GM19023 (cell line): ENCODE results near the gene MUSK.
"Not testable (repeated sequence)": the region's sequence is repeated elsewhere in the genome, so short reads cannot be mapped to it uniquely, and the experiment has no call there.

Experiments used
- ATAC-seq: cut with Tn5 transposase; IDR thresholded peaks from one replicate; pipeline ENCODE4 v1.9.1; 2021; ENCODE audit warnings: mild to moderate bottlenecking, moderate library complexity; ENCODE audit not compliant: unreplicated experiment

MUSK gene

GRCh38 chr9:110691002-110691549 lies 22.5 kb downstream of the MUSK start:
- no peak for ATAC-seq

GRCh38 chr9:110695846-110696245 lies 27.3 kb downstream of the MUSK start:
- not testable (repeated sequence) for ATAC-seq

DNA sequence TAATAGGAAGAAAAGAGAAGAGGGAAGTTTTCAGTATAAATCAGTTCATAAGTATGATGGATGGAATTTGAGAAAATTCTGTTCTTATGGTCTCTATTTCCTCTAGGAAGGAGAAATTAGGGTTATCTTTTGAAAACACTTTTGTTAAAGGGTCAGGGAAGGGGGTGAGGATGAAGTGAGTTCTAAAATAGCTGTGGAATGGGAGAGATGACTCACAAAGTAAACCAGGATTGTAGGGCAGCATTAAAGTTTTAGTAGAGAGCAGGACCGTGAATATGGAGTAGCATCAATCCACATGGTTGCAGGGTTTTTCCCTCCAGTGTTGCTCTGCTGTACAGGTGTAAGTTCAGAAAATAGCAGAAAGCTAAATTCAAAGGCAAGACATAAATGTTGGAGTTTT lies 32.4 kb downstream of the MUSK start:
- no peak for ATAC-seq

- ATAC-seq, result no peak
Observed at GRCh38 chr9:110703669-110704068, 35.1 kb downstream of the MUSK start.

DNA sequence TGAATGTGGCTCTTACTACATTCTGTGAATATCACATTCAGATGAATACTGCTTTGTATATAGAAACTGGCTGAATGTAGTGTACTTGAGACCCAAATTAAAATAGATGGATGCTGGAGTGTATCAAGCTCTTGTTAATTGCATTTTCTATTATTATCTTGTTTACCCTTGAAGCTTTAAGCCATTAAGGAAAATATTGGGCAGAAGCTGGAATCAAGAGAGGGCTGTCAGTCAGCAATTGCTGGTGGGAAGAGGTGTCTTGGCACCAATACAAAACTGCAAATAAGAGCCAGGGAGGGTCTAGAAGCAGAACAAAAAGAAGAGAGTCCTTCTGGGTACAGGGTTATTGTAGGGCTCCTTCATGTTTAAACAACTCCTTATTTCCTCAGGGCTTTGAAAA lies 38.8 kb downstream of the MUSK start:
- ATAC-seq, result no peak

DNA sequence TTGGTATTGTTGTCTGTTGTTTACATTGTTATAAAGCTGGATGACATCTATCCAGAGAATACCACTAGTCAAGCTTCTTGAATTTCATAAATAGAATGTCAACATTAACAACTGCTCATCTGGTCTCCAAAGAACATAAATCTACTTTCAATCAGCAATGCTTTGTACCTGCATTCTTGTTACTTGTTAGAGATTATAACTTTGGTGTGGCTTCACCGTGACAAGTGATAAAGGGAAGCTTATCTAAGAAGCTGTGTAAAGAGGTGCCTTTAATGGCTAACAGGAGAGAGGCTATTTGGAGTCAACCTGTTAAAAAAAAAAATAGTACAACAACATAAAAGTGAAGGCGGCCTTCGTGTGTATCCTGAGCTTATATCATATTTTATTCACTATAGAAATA lies 41.8 kb downstream of the MUSK start:
- no peak for ATAC-seq

- no peak for ATAC-seq
Observed at GRCh38 chr9:110712955-110713354, 44.4 kb downstream of the MUSK start.

DNA sequence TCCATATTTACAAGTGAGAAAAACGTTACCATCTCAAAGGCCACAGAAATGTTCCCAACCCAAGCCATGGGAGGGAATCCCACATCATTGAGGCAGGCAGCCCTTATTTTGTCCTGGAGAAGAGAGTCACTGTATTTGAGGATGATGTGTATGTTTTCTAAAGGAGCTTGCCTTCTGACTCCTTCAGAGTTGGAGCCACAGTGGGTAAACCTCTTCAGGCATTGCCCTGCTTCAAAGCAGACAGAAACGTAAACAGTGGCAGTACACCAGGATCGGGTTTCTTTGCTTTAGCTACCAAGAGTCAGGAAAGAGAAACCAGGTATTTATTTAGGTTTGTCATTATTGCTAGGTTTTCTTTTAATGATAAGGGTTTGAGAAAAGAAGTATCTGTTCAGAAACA lies 45.7 kb downstream of the MUSK start:
- no peak for ATAC-seq

DNA sequence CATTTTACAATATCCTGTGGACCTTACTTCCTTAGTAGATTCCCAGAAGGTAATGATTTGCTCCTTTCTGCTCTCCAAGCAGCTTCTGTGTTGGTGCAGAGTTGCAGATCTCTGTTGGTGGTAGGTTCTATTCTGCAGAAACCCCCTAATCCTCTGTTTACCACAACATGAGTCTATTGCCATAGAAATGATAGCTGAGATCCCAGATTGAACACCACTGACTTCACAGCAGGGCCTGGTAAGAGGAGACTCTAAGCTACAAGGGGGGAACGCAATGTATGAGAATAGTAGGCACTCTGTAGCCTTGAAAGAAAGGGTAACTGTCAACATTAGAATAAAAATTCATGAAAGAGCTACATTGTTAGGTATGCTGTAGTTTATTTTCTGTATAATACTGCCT lies 59.5 kb downstream of the MUSK start:
- no peak for ATAC-seq

GRCh38 chr9:110729641-110730040 lies 61.0 kb downstream of the MUSK start:
- ATAC-seq, result no peak

DNA sequence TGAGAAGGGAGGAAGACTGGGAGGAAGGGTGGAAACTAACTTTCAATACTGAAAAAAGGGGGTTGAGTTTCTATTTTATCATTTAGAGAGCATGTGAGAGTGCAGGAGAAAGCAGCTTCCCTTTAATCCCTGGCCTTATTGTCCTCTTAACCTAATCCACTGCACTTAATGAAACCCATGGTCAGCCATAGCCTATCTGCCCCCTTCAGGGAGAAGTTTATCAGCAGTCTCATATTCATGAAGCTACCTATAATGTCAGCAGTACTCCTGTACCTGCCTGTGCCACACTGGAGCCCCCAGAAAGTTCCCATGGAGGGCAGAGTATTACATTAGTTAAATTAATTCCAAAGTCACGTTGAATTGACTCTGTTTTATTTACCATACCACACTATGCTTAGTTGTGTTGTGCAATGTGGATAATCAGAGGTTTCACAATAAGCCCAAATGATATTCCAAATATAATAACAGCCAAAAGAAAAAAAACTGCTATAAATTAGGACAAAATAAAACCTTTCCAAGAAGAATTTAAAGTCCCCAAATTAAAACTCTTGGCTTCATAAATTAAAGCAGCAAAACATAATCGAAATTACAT lies 62.9 kb downstream of the MUSK start:
- ATAC-seq, result no peak

DNA sequence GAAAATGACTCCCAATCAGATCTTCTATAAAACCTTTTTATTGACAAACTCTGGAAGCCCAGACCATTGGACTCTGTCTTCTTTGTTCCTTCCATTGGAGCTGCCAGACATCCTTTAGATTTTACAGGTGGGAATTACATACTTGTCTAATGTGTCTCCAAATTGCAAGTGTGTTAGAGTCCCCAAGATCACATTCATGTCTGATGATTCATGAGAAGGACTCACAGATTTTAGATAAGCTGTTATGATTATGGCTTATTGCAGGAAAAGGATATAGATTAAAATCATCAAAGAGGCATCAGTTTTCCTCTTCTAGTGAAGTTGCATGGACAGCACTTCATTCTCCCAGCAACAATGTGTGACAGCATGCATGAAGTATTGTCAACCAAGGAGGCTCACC lies 70.4 kb downstream of the MUSK start:
- ATAC-seq, result no peak

GRCh38 chr9:110742741-110743371 lies 74.3 kb downstream of the MUSK start:
- no peak for ATAC-seq

- no peak for ATAC-seq
Observed at GRCh38 chr9:110744715-110745384, 76.3 kb downstream of the MUSK start.

DNA sequence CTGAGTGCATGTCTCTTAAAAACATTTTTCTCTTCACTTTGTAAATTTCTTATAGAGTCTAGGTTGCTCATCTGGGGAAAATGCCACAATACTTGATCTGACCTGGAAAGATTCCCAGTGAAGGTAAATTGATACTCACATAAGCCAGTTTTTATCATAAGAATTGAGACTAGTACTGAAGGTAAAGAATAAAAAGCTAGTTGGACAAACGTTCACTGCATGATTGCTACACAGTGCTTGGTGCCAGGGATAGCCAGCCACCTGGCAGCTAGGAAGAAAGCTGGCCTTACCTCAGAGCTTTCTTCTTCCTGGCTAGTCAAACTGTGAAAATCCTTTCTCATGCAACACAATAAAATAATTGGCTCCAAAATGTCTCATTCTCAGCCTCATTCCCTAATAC lies 77.1 kb downstream of the MUSK start:
- ATAC-seq, result no peak

DNA sequence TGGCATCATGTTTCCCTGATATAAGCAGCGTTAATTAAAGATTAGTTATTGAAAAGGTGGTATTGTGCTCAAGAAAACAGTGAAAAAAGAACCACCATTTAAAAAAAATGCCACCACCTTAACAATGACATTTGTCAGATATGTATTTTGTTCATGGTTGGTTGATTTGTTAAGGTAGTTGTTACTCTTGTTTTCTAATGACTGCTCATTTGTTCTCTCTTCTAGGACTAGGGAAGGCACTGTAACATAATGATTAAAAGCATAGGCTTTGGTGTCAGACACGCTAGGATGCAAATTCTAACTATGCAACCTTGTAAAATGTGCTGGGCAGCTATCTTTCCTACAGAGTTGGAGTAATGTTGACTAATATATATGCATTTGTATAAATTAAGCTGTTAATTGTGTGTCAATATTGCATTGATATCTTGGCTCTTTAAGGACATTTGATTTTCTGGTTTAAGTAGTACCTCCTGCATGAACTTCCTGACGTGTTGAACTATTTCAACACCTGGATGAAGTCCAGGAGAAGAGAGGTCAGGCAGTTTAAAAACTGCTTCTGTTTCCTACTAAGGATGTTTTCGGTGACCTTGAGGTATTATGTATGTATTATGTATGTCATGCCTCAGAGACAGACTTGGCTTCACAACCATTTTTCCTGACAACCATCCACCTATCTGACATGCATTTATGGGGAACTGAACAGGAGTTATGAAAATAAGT lies 77.8 kb downstream of the MUSK start:
- ATAC-seq, result no peak

DNA sequence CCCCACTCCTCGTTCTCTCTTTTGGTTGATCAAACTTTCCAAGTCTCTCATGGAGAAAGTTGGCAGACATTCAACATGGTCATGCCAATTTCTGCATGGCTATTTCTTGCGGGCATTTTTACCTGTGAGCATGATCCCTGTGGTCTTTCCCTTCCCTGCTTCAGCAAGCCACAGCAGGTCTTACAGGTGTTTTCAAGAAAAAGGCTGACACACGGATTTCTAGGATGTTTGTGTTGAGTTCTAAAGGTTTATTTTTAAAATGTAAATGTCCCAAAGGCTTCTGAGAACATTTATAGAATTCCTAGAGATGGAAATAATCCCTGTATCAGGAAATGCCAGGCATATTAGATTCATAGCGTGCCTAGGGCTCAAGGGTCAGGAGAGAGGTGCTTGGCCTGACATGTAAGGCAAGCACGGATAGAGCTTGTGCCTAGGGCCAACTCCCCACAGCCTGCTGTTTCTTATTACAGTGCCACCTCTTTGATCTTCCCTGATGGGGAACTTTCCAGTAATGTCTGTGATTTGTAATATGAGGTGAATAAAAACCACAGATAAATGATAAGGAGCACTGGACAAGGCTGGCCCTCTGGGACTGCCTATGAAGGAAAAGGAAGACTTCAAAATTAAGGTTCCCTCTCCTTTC lies 79.8 kb downstream of the MUSK start:
- no peak for ATAC-seq

- no peak for ATAC-seq
Observed at GRCh38 chr9:110750272-110750671, 81.7 kb downstream of the MUSK start.

- ATAC-seq, result no peak
Observed at GRCh38 chr9:110751971-110752370, 83.4 kb downstream of the MUSK start.

GRCh38 chr9:110752766-110753165 lies 84.2 kb downstream of the MUSK start:
- no peak for ATAC-seq

GRCh38 chr9:110753731-110754231 lies 85.2 kb downstream of the MUSK start:
- ATAC-seq, result no peak
